KMS-11 (cell line): Measurements from ENCODE around the gene ITGA5.

Source experiments
- H2AFZ ChIP-seq: fragments of 200-600 bp; sonication (generic); 2 replicates; pipeline ENCODE4 v1.6.1; 2016; ENCODE audit warnings: antibody characterized with exemption, mixed run types, low read depth
- H3K27ac ChIP-seq: fragments of 200-600 bp; sonication (generic); 2 replicates; pipeline ENCODE4 v1.6.1; 2016; ENCODE audit warnings: mild to moderate bottlenecking, mixed run types
- H3K27me3 ChIP-seq: fragments of 200-600 bp; sonication (generic); 2 replicates; pipeline ENCODE4 v1.6.1; 2017; ENCODE audit warnings: mild to moderate bottlenecking, low read depth, mixed run types, moderate library complexity; ENCODE audit not compliant: insufficient read depth
- H3K36me3 ChIP-seq: fragments of 200-600 bp; sonication (generic); 2 replicates; pipeline ENCODE4 v1.6.1; 2017; ENCODE audit warnings: mild to moderate bottlenecking, mixed run types; ENCODE audit not compliant: insufficient read depth
- H3K4me1 ChIP-seq: fragments of 200-600 bp; sonication (generic); 2 replicates; pipeline ENCODE4 v1.6.1; 2016; ENCODE audit warnings: mild to moderate bottlenecking, low read depth, mixed run types; ENCODE audit not compliant: poor library complexity, severe bottlenecking
- H3K4me2 ChIP-seq: fragments of 200-600 bp; sonication (generic); 2 replicates; pipeline ENCODE4 v1.7.0; 2016; ENCODE audit warnings: mild to moderate bottlenecking, mixed run types
- H3K4me3 ChIP-seq: fragments of 200-600 bp; sonication (generic); IDR thresholded peaks from 2 replicates; pipeline ENCODE4 v1.6.1; 2017; ENCODE audit warnings: low read depth, low read length, mixed read lengths; ENCODE audit not compliant: insufficient read depth
- H3K79me2 ChIP-seq: fragments of 200-600 bp; sonication (generic); 2 replicates; pipeline ENCODE4 v1.6.1; 2016; ENCODE audit warnings: low read depth, mixed run types; ENCODE audit not compliant: insufficient read depth
- H3K9ac ChIP-seq: fragments of 200-600 bp; sonication (generic); 2 replicates; pipeline ENCODE4 v1.6.1; 2016; ENCODE audit warnings: mild to moderate bottlenecking, mixed run types
- H4K20me1 ChIP-seq: fragments of 200-600 bp; sonication (generic); 2 replicates; pipeline ENCODE4 v1.6.1; 2016; ENCODE audit warnings: mild to moderate bottlenecking, mixed run types; ENCODE audit not compliant: insufficient read depth
- TF ChIP-seq, protein P1 (sequence below): fragments of 200-600 bp; sonication (generic); conservative IDR thresholded peaks from 2 replicates; pipeline ENCODE4 v1.6.1; 2017; ENCODE audit warnings: low read depth, mild to moderate bottlenecking, antibody characterized with exemption, low read length, moderate library complexity, mixed read lengths

Gene ITGA5

DNA sequence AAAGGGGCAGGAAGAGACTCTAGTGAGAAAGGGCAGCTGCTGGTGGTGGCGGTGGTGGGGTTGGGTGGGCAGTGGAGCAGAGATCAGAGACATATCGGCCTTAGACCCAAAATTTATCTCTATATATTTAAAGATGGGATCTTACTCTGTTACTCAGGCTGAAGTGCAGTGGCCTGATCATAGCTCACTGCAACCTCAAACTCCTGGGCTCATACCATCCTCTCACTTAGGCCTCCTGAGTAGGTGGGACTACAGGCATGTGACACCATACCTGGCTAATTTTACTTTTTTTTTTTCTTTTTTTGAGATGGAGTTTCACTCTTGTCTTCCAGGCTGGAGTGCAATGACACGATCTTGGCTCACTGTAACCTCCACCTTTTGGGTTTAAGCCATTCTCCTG, 18.6 kb upstream of the ITGA5 start:
- TF ChIP-seq, protein P1, sequence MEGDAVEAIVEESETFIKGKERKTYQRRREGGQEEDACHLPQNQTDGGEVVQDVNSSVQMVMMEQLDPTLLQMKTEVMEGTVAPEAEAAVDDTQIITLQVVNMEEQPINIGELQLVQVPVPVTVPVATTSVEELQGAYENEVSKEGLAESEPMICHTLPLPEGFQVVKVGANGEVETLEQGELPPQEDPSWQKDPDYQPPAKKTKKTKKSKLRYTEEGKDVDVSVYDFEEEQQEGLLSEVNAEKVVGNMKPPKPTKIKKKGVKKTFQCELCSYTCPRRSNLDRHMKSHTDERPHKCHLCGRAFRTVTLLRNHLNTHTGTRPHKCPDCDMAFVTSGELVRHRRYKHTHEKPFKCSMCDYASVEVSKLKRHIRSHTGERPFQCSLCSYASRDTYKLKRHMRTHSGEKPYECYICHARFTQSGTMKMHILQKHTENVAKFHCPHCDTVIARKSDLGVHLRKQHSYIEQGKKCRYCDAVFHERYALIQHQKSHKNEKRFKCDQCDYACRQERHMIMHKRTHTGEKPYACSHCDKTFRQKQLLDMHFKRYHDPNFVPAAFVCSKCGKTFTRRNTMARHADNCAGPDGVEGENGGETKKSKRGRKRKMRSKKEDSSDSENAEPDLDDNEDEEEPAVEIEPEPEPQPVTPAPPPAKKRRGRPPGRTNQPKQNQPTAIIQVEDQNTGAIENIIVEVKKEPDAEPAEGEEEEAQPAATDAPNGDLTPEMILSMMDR, result no peak

DNA sequence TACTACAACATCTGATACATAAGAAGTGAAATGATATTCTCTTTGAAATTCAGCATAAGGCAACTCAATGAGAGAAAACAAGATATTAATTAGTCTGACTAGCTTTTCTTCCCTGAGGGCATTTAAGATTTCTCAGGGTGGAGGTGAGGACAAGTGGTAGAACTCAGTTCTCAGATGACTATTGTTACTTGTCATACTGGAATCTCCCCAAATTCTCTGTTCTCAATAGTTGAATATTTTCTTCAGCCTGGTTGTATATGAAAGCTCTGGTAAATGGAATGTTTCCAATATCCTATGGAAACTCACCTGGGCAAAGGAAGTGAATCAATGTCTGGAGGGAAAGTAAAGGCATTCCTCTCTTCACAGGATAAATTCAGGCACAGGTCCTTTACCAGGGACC, 18.2 kb upstream of the ITGA5 start:
- H3K27me3 ChIP-seq, result no peaks in the 10 kb centered on the region
- no peaks in the 10 kb centered on the region for H3K36me3 ChIP-seq
- TF ChIP-seq, protein P1, result no peak
- H3K27ac ChIP-seq, result no peak overlapping the region
- H3K79me2 ChIP-seq, result no peaks in the 10 kb centered on the region
- no peaks in the 10 kb centered on the region for H4K20me1 ChIP-seq
- H3K4me1 ChIP-seq, result no peaks in the 10 kb centered on the region
- no peak overlapping the region for H3K4me3 ChIP-seq
- H3K9ac ChIP-seq, result no peak overlapping the region
- H3K4me2 ChIP-seq, result no peak overlapping the region
- no peak overlapping the region for H2AFZ ChIP-seq

More for the DNA sequence above, 18.6 kb upstream of the ITGA5 start:
- H2AFZ ChIP-seq, result no peak overlapping the region
- no peaks in the 10 kb centered on the region for H3K79me2 ChIP-seq
- H4K20me1 ChIP-seq, result no peaks in the 10 kb centered on the region
- H3K27me3 ChIP-seq, result no peaks in the 10 kb centered on the region
- H3K36me3 ChIP-seq, result no peaks in the 10 kb centered on the region
- no peaks in the 10 kb centered on the region for H3K4me1 ChIP-seq
- H3K4me2 ChIP-seq, result no peak overlapping the region
- no peak overlapping the region for H3K27ac ChIP-seq
- no peak overlapping the region for H3K4me3 ChIP-seq
- no peak overlapping the region for H3K9ac ChIP-seq

DNA sequence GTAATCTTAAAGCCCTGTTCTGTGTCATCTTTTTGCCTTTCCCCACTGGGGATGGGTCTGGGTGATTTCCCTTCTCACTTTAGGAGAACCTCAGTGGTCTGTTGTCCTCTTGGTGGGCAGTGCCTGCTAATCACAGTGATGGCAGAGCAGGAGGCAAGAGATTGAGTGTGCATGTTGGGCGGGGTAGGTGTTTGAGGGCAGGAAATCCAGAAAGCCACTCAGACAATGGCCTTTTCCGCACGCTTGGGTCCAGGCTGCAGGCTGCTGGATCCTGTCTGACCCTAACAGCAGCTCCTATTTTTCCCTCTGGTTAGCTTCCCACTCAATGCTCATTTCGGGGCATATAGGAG, 13.7 kb upstream of the ITGA5 start:
- Histone ChIP-seq H3K27me3 (no peaks in the 10 kb centered on the region; the same call in 1 of the 2 replicates), H2AFZ (no peak overlapping the region), H3K9ac (no peak overlapping the region), H3K36me3 (no peaks in the 10 kb centered on the region), H3K4me2 (no peak overlapping the region), H3K79me2 (no peaks in the 10 kb centered on the region), H3K27ac (no peak overlapping the region), H4K20me1 (no peaks in the 10 kb centered on the region), H3K4me1 (no peaks in the 10 kb centered on the region), H3K4me3 (no peak overlapping the region)
- TF ChIP-seq, protein P1, result no peak

DNA sequence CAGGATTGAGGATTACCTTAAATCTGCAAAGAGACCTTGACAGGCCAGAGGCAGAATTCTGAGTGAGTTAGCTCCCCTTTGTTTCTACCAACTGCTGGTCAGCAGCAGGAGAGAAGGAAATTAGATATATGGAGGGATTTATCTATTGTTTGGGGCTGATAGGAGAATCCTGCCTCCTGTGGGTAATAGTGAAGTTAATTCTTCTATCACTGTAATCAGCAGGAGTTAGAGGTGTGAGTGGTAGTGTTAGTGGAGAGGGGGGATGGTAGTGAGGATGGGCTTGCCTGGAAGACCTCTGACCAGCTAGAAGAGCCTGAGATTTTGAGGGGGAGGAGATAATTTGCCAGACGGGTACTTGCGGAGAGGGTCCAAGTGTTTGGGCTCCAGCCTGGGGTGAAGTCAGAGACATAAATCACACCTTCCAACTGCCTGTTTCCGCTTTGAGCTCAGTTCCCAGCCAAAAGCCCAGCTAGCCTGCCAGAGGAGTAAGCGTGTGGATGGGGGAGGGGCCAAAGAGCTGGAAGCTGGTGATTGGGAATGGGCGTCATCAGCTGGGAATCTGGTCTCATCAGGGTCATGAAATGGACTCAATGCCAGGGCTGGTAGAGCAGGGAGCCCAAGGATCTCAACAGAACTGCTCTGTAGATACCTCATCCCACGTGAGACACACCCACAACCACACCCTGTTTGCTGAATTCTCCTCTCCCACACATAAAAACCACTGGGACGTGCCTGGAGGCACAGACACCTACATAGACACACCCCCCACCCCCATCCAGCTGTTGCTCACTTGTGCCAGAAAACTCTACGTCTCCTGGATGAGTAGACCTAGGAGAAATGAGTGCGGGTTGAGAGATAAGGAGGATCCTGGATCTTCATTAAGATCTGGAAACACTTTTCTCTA, 13.1 kb upstream of the ITGA5 start:
- Histone ChIP-seq H3K27me3 (peaks cover 2% of the 10 kb centered on the region; the same call in 1 of the 2 replicates), H3K36me3 (no peaks in the 10 kb centered on the region), H2AFZ (no peak overlapping the region), H3K9ac (no peak overlapping the region), H3K4me1 (no peaks in the 10 kb centered on the region), H3K4me3 (no peak overlapping the region), H3K27ac (no peak overlapping the region), H4K20me1 (no peaks in the 10 kb centered on the region), H3K4me2 (no peak overlapping the region), H3K79me2 (no peaks in the 10 kb centered on the region)
- TF ChIP-seq, protein P1, result no peak
